Loucy (cell line): ENCODE results near the gene BCL2L13.

Experiments used
- EZH2phosphoT487 ChIP-seq: fragments of 200-600 bp; IDR thresholded peaks from 2 replicates; pipeline ENCODE4 v1.6.1; 2018; ENCODE audit warnings: antibody characterized with exemption, mild to moderate bottlenecking, moderate library complexity, borderline replicate concordance
- TF ChIP-seq, protein P1 (sequence below): fragments of 200-600 bp; sonication (generic); conservative IDR thresholded peaks from 2 replicates; pipeline ENCODE4 v1.5.1; 2014; ENCODE audit warnings: mild to moderate bottlenecking, antibody characterized with exemption, low read length

GRCh38 chr22:17717708-17718107, 79.2 kb downstream of the BCL2L13 start:
- TF ChIP-seq, protein P1, sequence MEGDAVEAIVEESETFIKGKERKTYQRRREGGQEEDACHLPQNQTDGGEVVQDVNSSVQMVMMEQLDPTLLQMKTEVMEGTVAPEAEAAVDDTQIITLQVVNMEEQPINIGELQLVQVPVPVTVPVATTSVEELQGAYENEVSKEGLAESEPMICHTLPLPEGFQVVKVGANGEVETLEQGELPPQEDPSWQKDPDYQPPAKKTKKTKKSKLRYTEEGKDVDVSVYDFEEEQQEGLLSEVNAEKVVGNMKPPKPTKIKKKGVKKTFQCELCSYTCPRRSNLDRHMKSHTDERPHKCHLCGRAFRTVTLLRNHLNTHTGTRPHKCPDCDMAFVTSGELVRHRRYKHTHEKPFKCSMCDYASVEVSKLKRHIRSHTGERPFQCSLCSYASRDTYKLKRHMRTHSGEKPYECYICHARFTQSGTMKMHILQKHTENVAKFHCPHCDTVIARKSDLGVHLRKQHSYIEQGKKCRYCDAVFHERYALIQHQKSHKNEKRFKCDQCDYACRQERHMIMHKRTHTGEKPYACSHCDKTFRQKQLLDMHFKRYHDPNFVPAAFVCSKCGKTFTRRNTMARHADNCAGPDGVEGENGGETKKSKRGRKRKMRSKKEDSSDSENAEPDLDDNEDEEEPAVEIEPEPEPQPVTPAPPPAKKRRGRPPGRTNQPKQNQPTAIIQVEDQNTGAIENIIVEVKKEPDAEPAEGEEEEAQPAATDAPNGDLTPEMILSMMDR, result no peak
- no peak for TF ChIP-seq EZH2phosphoT487
